Measurements from ENCODE around the gene SPATA12.
A peak's percentile ranks its signal among the peaks of the same experiment; 100 is the strongest.
"Not testable (repeated sequence)": the region's sequence is repeated elsewhere in the genome, so short reads cannot be mapped to it uniquely, and the experiment has no call there.

The SPATA12 gene

GRCh38 chr3:57053122-57053521 lies 7.3 kb upstream of the SPATA12 start:
- no peak for DNase-seq

- DNase-seq = no peak
These were observed 3.1 kb upstream of the SPATA12 start for GRCh38 chr3:57057351-57057750.

GRCh38 chr3:57059411-57059810 lies 1.1 kb upstream of the SPATA12 start:
- no peak for DNase-seq

GRCh38 chr3:57061556-57061955 lies 1.1 kb downstream of the SPATA12 start:
- no peak for DNase-seq

GRCh38 chr3:57062101-57062631 lies 1.7 kb downstream of the SPATA12 start:
- DNase-seq = no peak

- no peak for DNase-seq
These were observed 2.6 kb downstream of the SPATA12 start for GRCh38 chr3:57063032-57063431.

- no peak for DNase-seq
These were observed 3.5 kb downstream of the SPATA12 start for GRCh38 chr3:57064001-57064400.

GRCh38 chr3:57064572-57064971 lies 4.1 kb downstream of the SPATA12 start:
- no peak for DNase-seq

- no peak for DNase-seq
These were observed 5.1 kb downstream of the SPATA12 start for GRCh38 chr3:57065588-57065987.

- DNase-seq = no peak
These were observed 6.0 kb downstream of the SPATA12 start for GRCh38 chr3:57066471-57066870.

- no peak for DNase-seq
These were observed 8.1 kb downstream of the SPATA12 start for GRCh38 chr3:57068437-57069089.

- DNase-seq = no peak
These were observed 9.0 kb downstream of the SPATA12 start for GRCh38 chr3:57069503-57069902.

- no peak for DNase-seq
These were observed 13.2 kb downstream of the SPATA12 start for GRCh38 chr3:57073628-57074027.

GRCh38 chr3:57074135-57074534 lies 13.7 kb downstream of the SPATA12 start:
- no peak for DNase-seq

GRCh38 chr3:57076422-57076951 lies 16.0 kb downstream of the SPATA12 start:
- no peak for DNase-seq

- DNase-seq = no peak
These were observed 17.3 kb downstream of the SPATA12 start for GRCh38 chr3:57077630-57078343.

- peak; percentile 18 for DNase-seq
These were observed 17.8 kb downstream of the SPATA12 start for GRCh38 chr3:57078344-57078634.

GRCh38 chr3:57078635-57079473 lies 18.4 kb downstream of the SPATA12 start:
- DNase-seq = no peak

GRCh38 chr3:57079474-57079831 lies 19.0 kb downstream of the SPATA12 start:
- no peak for DNase-seq

GRCh38 chr3:57080171-57080570 lies 19.7 kb downstream of the SPATA12 start:
- no peak for DNase-seq

- DNase-seq = no peak
These were observed 20.7 kb downstream of the SPATA12 start for GRCh38 chr3:57081173-57081572.

GRCh38 chr3:57082481-57082880 lies 22.0 kb downstream of the SPATA12 start:
- no peak for DNase-seq

- not testable (repeated sequence) for DNase-seq
These were observed 23.0 kb downstream of the SPATA12 start for GRCh38 chr3:57083266-57083995.
